NCI-H2029 treated with DMSO at 0.1 percent for 48 hours (cell line): Measurements from ENCODE around the gene IL17D.

Source experiments
- DNase-seq: peaks from one replicate; lab custom pipeline; 2025; lab: John Stamatoyannopoulos, UW

The IL17D gene

DNA sequence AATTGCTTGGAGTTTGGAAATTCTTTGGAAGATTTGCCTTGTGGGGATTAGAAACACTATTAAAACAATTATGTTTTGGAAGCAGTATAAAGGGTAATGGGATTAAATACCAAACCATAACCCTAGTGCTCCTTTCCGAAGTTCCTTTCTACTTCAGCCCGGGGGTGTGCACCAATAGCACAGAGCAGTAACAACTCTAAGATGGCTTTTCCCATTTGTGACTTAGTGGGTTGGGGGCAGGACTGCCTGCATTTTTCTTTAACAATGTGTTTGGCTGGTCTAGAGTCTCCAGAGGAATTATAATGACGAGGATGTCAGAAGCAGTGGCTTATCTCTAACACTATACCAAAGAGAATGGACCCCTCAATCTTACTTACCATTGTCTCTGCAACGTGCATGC is 11.9 kb upstream of the IL17D start:
- DNase-seq: no peak

DNA sequence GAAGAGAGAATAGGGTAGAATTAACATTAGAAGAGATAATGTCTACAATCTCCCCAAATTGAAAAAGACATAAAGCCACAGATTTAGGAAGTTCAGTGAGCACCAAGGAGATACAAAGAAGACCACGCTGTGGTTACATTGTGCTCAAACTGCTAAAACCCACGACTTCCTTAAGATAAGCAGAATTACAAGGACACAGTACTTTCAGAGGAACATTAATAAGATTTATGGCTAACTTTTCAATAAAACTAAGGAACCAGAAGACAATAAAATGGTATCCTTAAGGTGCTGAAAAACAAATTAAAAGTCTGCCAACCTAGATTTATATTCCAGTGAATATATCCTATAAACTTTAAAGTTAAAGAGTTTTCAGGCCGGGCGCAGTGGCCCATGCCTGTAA is 7.4 kb upstream of the IL17D start:
- no peak for DNase-seq

DNA sequence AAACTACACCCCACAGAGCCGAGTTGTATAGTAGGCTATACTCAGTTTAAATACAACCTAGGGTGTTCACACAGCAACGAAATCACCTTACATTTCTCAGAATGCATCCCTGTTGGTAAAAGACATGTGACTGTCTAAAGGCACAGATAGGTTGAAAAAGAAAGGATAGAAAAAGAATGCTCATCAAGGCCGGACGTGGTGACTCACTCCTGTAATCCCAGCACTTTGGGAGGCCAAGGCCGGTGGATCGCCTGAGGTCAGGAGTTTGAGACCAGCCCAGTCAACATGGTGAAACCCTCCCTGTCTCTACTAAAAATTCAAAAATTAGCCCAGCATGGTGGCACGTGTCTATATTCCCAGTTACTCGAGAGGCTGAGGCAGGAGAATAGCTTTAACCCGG is 3.8 kb upstream of the IL17D start:
- no peak for DNase-seq

DNA sequence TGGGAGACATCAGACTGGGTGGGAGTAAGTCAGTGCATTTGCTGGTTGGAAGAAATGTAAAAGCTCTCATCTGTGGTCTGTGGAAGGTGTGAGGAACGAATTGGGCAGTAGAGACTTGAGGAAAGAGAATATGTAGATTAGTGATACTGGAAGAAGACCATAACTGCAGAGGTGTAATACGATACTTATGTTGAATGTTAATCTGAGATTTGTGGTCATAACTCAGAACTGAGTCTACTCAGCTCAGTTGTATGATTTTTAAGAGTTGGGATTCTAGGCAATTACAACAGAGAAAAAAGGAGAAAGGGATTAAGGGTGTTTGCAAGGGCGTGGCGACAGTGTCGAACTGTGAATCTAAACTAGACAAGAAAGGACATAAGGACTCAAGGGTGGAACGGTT is 3.2 kb upstream of the IL17D start:
- DNase-seq: no peak

DNA sequence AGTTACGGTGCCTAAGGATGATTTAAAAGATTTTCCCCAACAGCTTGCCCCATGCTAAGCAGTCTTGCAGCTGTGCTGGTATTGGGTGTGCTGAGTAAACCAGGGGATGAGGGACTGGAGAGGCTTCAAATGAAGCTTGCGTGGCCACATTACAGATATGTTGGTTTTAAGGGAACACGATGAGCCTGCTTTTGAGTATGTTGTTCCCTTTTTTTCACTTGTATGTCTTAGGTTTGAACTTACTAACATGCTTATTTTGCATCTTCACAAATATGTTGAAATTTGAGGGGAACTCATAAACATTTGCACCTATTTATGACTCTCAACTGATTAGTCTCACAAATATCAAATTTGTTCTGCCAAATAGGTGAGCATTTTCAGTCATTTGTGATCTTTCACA is 2.0 kb upstream of the IL17D start:
- no peak for DNase-seq

DNA sequence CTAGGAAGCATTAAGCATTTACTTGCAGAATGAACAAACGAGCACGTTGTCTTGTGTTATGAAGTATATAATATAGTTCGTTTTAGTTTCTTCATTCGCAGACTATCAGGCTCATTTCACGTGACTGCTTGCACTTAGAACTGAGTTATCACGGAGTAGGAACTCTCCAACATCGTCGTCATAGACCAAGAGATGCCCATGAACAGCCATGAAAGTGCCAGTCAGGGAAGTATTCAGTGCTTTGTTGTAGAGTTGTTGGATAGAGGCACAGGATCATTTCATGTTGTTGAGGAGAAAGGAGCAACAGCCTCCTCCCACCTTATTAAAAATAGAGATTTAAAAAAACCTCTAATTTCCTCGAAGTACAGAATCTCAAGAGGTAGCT is 977 bp upstream of the IL17D start:
- DNase-seq: no peak

DNA sequence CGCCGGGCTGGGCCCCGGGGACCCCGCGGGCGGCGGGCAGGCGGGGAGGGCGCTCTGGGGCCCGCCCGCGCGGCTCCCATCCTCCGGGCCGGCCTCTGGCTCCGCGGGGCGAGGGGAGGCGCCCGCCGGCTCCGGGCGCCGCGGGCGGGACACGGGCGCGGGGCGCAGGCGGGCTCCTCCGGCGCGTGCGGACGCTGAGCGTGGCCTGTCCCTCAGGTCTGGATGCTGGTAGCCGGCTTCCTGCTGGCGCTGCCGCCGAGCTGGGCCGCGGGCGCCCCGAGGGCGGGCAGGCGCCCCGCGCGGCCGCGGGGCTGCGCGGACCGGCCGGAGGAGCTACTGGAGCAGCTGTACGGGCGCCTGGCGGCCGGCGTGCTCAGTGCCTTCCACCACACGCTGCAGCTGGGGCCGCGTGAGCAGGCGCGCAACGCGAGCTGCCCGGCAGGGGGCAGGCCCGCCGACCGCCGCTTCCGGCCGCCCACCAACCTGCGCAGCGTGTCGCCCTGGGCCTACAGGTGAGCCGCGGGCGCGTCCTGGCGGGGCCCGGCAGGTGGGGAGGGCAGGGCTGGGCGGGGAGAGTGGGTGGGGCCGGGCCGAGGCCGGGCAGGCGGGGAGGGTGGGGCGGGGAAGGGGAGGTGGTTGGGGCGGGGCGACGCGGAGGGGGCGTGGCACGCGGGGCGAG is 420 bp downstream of the IL17D start:
- DNase-seq: no peak

DNA sequence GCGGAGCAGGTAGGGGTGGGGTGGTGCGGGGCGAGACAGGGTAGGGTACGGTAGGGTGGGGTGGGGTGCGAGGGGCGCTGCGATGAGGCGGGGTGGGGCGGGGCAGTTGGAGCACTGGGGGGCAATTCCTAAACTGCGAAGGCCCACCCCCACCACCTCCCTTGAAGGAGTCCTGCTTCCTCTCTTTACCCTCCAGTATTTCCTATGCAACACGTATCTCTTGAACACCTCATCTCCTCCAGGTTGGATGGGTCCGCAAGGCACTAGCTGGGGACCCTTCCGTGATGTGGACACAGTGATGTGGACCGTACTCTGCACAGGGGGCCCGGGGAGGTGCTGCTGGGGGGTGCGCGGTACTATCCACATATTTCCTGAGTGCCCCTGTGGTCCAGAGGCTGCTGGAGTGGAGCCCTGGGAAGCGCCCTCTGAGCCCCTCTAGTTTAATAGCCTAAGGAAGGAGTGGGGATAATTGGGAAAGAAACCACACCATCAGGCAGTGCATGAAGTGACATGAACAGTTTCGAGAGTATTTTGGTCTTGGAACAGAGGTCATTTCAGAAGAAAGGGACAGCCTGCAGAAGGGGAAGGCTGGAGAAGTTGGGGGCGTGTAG is 1.1 kb downstream of the IL17D start:
- DNase-seq: no peak

DNA sequence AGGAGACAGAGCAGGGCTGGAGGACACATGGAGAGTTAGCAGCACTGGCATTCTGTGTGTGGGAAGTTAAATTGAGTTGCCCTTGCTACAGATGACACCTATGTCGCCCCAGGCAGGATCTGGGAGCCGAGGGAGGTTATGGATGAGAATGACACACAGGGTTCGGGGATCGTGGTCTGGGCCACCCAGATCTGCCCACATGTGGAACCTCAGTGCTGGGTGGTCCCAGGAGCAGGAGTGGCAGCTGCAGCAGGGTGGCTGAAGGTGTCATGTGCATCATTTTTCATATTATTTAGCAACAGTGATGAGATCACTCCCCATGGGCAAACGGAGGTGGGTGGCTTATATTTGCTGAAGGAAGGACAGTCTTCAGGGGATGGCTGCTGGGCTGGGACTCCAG is 3.2 kb downstream of the IL17D start:
- DNase-seq: no peak

DNA sequence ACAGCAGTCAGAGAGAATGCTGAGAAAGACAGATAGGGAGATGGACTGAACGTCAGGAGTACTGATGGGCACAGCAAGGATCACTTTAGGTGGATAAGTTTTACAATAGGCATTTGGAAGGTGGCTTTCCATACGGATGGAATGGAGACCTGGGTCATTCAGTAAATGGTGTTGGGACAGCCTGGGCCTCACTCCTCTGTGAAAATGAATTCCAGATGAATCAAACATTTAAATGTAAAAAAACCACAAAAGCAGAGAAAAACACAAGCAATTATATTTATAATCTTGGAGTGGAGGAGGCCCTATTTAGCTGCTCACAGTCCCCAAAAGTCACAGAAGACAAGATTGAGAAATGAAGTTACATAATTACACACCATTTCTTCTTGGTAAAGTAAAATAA is 4.7 kb downstream of the IL17D start:
- no peak for DNase-seq

DNA sequence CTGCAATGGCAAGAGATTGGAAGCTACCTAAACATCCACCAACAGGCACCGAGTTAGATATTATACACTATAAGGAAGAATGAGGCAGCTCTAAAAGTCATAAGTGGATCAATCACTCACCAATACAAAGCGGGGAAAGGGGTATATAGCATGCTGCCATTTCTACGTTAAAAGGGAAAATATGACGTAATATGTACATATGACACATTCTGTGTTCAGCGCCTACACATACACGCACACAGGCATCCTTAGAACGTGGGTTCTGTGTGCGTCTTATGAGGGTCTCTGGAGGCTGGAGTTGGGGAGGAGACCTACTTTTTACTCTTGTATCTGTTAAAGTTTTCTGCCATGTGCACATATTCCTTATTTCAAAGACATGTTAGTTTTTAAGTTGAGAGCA is 5.9 kb downstream of the IL17D start:
- DNase-seq: no peak

DNA sequence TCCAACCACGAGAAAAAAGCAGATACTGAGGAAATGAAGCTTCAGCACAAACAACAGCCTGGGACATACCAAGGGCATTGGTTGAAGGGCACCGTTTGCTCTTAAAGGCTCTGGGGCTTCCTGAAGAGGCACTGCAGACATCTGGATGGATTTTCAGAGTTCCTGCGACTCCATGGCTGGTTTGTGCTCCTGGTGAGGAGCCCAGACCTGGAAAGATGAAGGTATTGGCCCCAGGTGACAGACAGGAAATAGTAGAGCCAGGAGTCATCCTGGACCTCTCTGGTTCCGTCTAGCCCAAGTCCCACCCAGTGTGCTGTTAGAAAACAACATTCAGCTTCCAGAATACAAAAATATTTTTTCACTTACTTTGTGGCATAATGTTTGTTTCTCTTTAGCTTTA is 6.3 kb downstream of the IL17D start:
- DNase-seq: no peak

DNA sequence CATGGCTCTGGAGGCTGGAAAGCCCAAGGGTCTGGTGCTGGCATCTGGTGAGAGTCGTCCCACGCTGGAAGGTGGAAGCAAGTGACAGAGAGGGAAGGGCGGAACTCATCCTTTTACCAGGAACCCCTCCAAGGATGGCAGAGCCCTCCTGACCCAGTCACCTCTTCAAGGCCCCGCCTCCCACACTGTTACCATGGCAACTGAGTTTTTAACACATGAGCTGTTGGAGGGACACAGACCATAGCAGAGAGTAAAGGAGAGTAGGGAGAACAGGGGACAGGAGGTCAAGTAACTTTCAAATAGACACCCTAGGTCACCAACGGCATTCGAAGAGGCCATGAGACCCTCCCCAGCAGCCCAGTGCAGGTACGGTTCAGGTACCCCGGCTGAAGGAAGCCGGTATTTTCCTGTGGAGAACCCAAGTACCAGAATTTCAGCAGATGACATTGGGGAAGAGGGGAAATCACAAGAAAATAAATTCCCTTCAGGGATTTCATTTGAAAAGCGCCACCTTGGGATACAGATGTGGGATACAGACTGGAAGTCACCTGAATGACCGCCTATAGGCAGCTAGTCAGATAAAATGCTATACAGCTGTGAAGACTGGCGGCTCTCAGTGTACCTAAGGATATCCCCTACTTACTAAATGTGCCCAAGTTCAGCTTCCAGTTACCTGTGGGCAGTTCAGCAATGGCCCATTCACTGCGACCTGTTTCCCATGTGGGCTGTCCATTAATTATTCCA is 8.0 kb downstream of the IL17D start:
- no peak for DNase-seq

DNA sequence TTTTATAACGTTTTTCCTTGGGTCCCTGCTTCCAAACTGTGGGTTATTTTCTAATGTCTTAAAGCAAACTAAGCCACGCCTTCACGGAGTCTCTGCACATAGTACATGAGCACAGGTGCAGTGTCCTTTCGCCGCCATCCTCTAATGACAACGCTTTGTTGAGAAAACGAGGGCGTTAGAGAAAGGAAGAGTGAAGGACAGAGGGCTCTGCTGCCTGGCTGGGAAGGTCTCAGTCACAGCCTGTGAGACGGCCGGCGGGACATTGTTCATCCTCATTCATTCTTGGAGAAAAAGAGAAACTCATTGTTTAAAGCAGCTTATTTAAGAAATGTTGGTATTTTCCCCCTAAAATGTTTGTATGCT is 9.5 kb downstream of the IL17D start:
- DNase-seq: no peak

DNA sequence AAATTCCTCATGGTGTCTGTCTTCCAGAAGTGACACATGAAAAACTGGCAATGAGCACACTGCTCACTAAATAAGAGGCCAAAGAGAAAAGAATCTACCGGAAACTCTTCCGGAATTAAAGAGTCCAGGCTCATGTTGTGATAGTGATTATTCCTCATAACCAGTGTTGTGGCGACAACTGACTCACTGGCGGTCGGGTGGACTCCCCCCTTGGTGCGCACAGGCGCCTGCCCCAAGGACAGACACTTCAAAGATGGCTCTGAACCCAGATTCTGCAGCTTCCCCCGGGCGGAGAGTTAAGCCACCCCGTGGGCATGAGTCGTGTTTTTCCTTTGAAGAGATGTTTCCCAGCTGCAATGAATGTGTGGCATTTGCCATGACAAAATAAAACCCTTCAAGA is 10.3 kb downstream of the IL17D start:
- DNase-seq: no peak

DNA sequence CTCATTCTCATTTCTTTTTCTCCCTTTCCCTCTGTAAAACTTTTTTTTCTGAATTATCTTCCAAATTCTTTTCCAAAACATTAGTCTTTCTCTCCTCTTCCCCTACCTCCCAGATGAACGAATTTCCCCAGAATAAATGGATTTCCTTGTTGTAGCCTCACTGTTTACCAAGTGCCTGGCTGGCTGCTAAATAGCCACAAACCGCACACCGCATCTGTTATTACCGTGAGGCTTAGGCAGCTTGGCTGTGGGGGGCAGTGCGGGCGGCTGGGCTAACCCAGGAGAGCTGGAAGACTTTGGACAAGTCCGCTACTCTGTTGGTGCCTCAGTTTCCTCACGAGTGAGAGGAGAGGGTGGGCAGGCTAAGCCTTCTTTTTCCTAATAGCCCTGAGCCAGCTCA is 10.7 kb downstream of the IL17D start:
- DNase-seq: no peak

DNA sequence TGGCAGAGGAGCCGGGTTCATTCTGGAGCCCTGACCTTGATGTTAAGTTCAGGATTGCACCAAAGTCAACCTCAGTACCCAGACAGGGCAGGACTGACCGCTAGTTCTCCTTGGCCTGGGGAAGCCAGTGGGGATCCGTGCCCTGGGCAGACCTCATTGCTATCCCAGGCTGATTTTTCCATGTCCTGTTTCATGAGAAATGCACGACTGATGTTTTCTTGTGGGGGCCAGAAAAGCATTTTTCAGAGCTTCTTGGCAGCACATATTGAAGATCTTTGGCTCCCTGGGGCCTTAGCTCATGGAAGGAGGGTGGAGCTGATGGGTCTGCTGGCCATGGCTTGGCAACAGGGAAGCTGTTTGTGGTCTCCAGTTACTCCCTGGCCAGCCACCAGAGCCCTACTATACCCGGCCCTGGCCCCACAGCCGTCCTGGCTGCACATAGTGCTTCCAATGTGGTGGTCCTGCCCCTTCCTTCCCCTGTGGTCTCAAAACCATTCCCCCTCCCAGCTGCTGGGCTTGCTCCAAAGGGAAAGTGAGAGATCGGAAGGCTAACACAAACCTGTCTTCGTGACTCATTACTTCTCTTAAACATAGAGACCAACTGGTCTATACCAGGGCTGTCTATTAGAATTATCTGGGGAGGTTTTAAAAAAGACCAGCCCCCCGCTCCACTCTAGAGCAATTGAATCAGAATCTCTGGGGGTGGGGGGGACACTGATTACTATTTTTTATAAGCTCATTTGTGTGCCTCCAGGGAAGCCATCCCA is 11.2 kb downstream of the IL17D start:
- DNase-seq: no peak

DNA sequence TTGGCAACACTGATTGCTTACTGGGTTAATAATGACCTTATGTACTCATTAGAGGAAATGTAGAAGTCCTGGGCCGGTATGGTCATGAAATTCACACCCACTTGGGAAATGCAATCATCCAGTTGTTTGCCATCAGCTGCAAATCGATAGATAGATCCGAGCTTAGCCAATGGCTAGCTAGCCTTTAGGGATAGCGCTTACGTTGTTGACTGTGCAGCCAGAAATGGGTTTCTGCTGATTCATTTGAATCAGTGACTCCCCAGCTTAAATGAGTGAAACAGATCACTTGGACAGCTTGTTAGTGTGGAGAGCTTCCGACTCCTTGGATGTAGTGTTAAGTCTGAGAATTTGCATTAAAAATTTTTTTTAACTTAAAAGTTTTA is 11.8 kb downstream of the IL17D start:
- DNase-seq: no peak

DNA sequence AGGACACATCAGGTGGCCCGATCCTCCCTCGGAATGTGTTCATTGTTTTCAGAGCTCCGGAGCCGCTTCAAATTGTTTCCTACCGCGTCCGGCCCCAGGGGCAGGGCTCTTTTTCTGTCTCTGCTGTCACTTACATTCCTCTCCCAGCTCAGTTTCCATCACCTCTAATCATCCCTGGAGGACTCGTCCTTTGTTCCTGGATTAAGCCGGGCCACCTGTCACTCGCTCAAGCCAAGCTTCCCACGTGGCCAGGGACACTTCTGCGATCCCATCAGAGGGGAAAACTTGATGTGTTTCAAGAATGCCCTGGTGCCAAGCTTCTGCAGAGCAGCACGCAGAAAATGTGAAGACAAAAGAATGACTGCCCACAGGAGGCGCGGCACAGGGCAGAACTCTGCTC is 13.5 kb downstream of the IL17D start:
- no peak for DNase-seq

DNA sequence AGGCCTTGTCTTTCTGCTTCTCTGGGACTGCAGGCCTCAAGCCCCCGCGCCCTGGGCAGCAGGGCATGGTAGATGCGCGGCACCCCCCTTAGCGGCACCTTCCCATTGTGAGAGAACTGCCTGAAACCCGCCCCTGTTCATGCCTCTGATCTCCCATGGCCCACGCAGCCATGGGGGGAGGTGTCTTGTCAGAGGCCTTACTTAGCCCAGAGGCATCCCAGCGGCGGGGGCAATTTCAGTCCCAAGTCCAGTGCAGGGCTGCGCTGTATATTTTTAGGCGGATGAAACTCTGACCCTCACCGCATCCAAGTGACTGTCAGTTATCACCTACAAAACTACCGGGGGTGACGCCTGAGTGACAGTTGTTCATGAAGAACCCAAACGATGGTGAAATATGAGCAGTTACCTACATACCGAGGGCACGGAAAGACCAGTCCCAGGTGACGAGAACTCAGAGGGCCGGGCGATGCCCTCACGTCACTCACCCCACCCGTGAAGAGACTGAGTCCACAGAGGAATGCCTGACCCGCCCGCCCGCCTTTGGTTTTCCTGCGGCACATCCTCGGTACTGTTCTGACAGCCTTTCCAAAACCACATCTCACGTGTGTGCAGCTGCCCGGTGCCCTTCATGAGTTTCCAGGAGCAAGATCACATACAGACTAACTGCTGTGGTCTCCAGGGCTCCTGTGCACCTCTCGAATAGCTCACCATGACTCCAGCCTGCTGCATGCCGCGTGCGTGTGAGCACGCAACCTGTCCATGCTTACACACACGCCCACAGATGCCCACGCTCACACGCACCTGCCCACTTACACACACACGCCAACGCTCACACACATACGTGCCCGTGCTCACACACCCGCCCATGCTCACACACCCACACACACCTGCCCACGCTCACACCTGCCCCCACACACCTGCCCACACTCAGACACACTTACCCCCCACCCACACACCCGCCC is 14.4 kb downstream of the IL17D start:
- no peak for DNase-seq

DNA sequence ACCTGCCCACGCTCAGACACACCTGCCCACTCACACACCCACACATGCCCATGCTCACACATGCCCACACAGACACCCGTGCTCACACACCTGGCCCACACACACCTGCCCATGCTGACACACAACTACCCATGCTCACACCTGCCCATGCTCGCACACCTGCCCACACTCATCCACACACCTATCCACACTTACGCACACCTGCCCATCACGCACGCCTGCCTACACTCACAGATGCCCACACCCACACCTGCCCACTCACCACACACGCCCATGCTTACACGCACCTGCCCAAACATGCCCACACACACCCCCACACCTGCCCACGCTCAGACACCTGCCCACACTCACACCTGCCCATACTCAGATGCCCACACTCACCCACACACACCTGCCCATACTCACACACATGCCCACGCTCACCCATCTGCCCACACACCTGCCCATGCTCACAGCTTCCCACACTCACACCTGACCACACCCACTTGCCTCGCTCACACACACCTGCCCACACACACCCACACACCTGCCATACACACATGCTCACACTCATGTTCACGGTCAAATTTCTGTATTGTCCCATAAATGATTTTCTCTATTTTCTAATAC is 15.6 kb downstream of the IL17D start:
- no peak for DNase-seq
